Skeletal muscle satellite cell (primary cell): ENCODE results near the gene TGFBR2.
"Not testable (repeated sequence)": the region's sequence is repeated elsewhere in the genome, so short reads cannot be mapped to it uniquely, and the experiment has no call there.

ENCODE experiments used
- H3K27me3 ChIP-seq: 2 replicates; pipeline ENCODE4 v1.7.0; 2013; ENCODE audit warnings: low read length; ENCODE audit not compliant: control insufficient read depth, insufficient read depth
- H3K36me3 ChIP-seq: 2 replicates; pipeline ENCODE4 v1.7.0; 2013; ENCODE audit warnings: mild to moderate bottlenecking, control low read depth, low read length; ENCODE audit not compliant: insufficient read depth
- H3K4me1 ChIP-seq: 2 replicates; pipeline ENCODE4 v1.7.0; 2013; ENCODE audit warnings: low read length; ENCODE audit not compliant: control insufficient read depth, insufficient read depth
- H3K4me2 ChIP-seq: 2 replicates; pipeline ENCODE4 v1.7.0; 2013; ENCODE audit warnings: mild to moderate bottlenecking, low read length
- H3K4me3 ChIP-seq: 2 replicates; pipeline ENCODE4 v1.7.0; 2013; ENCODE audit warnings: low read length
- H3K9ac ChIP-seq: 2 replicates; pipeline ENCODE4 v1.7.0; 2013; ENCODE audit warnings: mild to moderate bottlenecking, low read depth, low read length, moderate library complexity
- H3K9me3 ChIP-seq: replicated peaks from 2 replicates; pipeline ENCODE4 v1.7.0; 2013; ENCODE audit warnings: mild to moderate bottlenecking, control low read depth, low read length

TGFBR2 gene

DNA sequence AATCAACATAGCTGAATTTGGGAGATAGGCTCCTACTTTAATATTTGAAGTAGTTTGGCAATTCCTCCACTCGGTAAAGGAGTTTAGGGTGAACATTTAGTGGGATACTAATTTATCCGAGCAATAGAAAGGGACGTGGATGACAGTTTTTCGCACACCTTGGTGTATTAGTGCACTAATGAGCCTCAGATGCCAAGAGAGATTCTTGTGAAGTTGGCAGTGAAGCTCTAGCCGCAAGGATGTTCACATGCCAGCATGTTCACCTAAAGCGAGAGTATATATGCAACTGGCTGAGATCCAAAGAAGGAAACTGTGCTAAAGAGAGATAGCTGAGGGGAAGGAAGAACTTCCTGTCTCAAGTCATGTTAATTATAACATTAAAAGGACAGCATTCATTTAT, 58.5 kb downstream of the TGFBR2 start:
- Histone ChIP-seq H3K9ac (no peak overlapping the region), H3K4me3 (no peak overlapping the region), H3K9me3 (no peaks in the 10 kb centered on the region), H3K4me1 (peaks cover 51% of the 10 kb centered on the region), H3K27me3 (no peaks in the 10 kb centered on the region), H3K4me2 (no peak overlapping the region), H3K36me3 (peaks cover 66% of the 10 kb centered on the region)

DNA sequence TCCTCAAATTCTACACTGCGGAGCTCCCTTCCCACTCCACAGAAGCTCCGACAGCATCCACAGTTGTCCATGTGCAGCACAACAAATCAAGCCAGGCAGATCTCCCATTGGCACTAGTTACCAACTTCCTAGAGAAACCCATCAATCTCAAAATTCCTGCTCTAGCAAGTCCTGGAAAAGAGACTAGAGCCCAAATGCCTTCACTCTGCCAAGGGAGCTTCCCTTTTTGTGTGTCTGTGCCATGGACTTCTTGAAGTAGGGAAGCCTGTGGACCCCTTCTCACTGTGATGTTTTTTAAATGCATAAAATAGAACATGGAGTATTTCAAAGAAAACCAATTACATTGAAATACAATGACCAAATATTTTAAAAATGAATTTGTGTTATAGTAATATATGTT, 59.1 kb downstream of the TGFBR2 start:
- peaks cover 66% of the 10 kb centered on the region for H3K36me3 ChIP-seq
- H3K4me3 ChIP-seq: no peak overlapping the region
- no peaks in the 10 kb centered on the region for H3K9me3 ChIP-seq
- H3K27me3 ChIP-seq: no peaks in the 10 kb centered on the region
- no peak overlapping the region for H3K4me2 ChIP-seq
- H3K4me1 ChIP-seq: peaks cover 44% of the 10 kb centered on the region
- no peak overlapping the region for H3K9ac ChIP-seq

- Histone ChIP-seq H3K9ac (no peak overlapping the region), H3K4me2 (peak overlapping the region; percentile 12), H3K4me1 (peaks cover 35% of the 10 kb centered on the region), H3K9me3 (no peaks in the 10 kb centered on the region), H3K4me3 (no peak overlapping the region), H3K36me3 (peaks cover 66% of the 10 kb centered on the region), H3K27me3 (no peaks in the 10 kb centered on the region)
Observed at GRCh38 chr3:30666572-30667279, 60.3 kb downstream of the TGFBR2 start.

GRCh38 chr3:30667280-30667651, 60.9 kb downstream of the TGFBR2 start:
- no peaks in the 10 kb centered on the region for H3K9me3 ChIP-seq
- peak overlapping the region; percentile 31 for H3K9ac ChIP-seq
- peaks cover 66% of the 10 kb centered on the region for H3K36me3 ChIP-seq
- H3K27me3 ChIP-seq: no peaks in the 10 kb centered on the region
- peak overlapping the region; percentile 12 for H3K4me2 ChIP-seq
- H3K4me3 ChIP-seq: no peak overlapping the region
- H3K4me1 ChIP-seq: peaks cover 35% of the 10 kb centered on the region

DNA sequence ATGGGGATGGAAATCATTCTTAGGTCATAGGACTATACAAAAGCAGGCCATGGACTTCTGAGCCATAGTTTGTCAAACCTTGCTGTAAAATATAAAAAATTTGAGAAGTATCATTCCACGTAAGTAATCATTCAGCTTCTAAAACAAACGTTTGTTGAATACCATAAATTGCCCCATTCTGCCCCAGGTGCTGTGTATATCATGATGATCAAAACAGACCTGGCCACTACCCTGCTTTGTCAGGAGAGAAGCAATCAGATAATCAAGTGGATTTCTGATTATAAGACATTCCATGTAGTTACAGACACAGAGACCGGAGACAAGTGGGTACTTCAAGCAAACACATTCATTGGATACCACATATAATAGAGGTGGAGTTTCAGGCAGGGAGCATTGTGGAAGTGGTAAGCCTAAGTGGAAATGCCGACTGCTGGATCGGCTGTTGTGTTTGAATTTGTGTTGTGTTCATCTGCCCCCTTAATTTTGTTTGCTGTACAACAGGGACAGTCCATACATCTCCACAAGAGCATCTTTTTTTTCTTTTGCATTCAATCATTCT, 61.7 kb downstream of the TGFBR2 start:
- Histone ChIP-seq H3K9me3 (no peaks in the 10 kb centered on the region), H3K27me3 (no peaks in the 10 kb centered on the region), H3K9ac (no peak overlapping the region), H3K4me2 (no peak overlapping the region), H3K36me3 (peaks cover 66% of the 10 kb centered on the region), H3K4me3 (no peak overlapping the region), H3K4me1 (peaks cover 35% of the 10 kb centered on the region)

GRCh38 chr3:30669360-30669934, 63.0 kb downstream of the TGFBR2 start:
- Histone ChIP-seq H3K4me1 (peaks cover 31% of the 10 kb centered on the region), H3K36me3 (peaks cover 77% of the 10 kb centered on the region)
- not testable (repeated sequence) for H3K9ac ChIP-seq, H3K9me3 ChIP-seq, H3K4me2 ChIP-seq, H3K4me3 ChIP-seq, H3K27me3 ChIP-seq

DNA sequence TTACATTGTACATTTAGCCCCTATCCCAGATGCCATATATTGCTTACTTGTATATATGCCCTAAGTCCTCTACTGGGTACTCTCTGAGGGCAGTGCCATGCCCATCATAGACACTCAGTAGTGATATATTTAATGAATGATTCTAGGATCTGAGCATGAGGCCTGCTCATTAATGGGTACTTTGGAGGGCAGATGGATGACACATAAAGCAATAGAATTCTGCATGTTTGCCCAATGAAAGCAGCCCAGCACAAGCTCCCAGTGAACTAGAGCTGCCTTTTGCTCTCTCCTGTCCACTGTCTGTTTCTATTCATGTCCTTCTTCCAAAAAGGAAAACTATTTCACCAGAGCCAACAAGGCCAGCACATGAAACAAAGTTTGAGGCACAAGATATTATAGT, 63.9 kb downstream of the TGFBR2 start:
- H3K4me3 ChIP-seq: no peak overlapping the region
- H3K4me2 ChIP-seq: no peak overlapping the region
- H3K36me3 ChIP-seq: peaks cover 78% of the 10 kb centered on the region
- H3K9ac ChIP-seq: no peak overlapping the region
- peaks cover 24% of the 10 kb centered on the region for H3K4me1 ChIP-seq
- no peaks in the 10 kb centered on the region for H3K27me3 ChIP-seq
- H3K9me3 ChIP-seq: no peaks in the 10 kb centered on the region

DNA sequence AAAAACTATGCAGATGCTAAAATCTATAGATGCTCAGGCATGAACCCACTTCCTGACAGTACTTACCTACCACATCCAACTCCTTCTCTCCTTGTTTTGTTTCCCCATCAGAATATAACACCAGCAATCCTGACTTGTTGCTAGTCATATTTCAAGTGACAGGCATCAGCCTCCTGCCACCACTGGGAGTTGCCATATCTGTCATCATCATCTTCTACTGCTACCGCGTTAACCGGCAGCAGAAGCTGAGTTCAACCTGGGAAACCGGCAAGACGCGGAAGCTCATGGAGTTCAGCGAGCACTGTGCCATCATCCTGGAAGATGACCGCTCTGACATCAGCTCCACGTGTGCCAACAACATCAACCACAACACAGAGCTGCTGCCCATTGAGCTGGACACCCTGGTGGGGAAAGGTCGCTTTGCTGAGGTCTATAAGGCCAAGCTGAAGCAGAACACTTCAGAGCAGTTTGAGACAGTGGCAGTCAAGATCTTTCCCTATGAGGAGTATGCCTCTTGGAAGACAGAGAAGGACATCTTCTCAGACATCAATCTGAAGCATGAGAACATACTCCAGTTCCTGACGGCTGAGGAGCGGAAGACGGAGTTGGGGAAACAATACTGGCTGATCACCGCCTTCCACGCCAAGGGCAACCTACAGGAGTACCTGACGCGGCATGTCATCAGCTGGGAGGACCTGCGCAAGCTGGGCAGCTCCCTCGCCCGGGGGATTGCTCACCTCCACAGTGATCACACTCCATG, 65.3 kb downstream of the TGFBR2 start:
- no peak overlapping the region for H3K4me2 ChIP-seq
- H3K27me3 ChIP-seq: no peaks in the 10 kb centered on the region
- H3K36me3 ChIP-seq: peaks cover 84% of the 10 kb centered on the region
- no peaks in the 10 kb centered on the region for H3K9me3 ChIP-seq
- H3K4me1 ChIP-seq: peaks cover 11% of the 10 kb centered on the region
- H3K4me3 ChIP-seq: no peak overlapping the region
- no peak overlapping the region for H3K9ac ChIP-seq

DNA sequence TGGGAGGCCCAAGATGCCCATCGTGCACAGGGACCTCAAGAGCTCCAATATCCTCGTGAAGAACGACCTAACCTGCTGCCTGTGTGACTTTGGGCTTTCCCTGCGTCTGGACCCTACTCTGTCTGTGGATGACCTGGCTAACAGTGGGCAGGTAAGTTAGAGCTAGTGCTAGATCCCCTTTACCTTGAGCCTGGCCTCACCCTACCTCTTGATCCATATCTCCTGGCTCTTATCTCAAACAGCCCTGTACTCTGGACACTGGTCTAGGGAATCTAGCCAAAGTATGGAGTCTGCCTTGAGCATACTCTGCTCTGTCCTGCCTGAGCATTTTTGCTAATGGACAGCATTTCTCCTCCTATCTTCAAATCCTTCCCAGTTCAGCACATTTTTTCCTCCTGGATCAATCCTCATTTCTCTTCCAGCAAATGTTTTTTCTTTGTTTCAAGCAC, 65.9 kb downstream of the TGFBR2 start:
- Histone ChIP-seq H3K4me3 (no peak overlapping the region), H3K36me3 (peaks cover 90% of the 10 kb centered on the region), H3K9ac (no peak overlapping the region), H3K4me2 (no peak overlapping the region), H3K27me3 (no peaks in the 10 kb centered on the region), H3K4me1 (peaks cover 5% of the 10 kb centered on the region), H3K9me3 (no peaks in the 10 kb centered on the region)

GRCh38 chr3:30672959-30673358, 66.6 kb downstream of the TGFBR2 start:
- H3K36me3 ChIP-seq: peaks cover 95% of the 10 kb centered on the region
- no peak overlapping the region for H3K4me3 ChIP-seq
- H3K4me1 ChIP-seq: no peaks in the 10 kb centered on the region
- no peak overlapping the region for H3K4me2 ChIP-seq
- no peaks in the 10 kb centered on the region for H3K27me3 ChIP-seq
- no peak overlapping the region for H3K9ac ChIP-seq
- no peaks in the 10 kb centered on the region for H3K9me3 ChIP-seq

- no peaks in the 10 kb centered on the region for H3K4me1 ChIP-seq
- no peak overlapping the region for H3K9ac ChIP-seq
- no peaks in the 10 kb centered on the region for H3K9me3 ChIP-seq
- peaks cover 93% of the 10 kb centered on the region for H3K36me3 ChIP-seq
- no peak overlapping the region for H3K4me2 ChIP-seq
- H3K27me3 ChIP-seq: no peaks in the 10 kb centered on the region
- no peak overlapping the region for H3K4me3 ChIP-seq
Observed at GRCh38 chr3:30673425-30674341, 67.3 kb downstream of the TGFBR2 start.
